HG02623 (cell line): ENCODE data around the gene SH2B2.
"Not testable (repeated sequence)": the region's sequence is repeated elsewhere in the genome, so short reads cannot be mapped to it uniquely, and the experiment has no call there.

Experiments
- ATAC-seq: cut with Tn5 transposase; IDR thresholded peaks from one replicate; pipeline ENCODE4 v1.9.1; 2021; ENCODE audit warnings: moderate library complexity; ENCODE audit not compliant: unreplicated experiment

The SH2B2 gene

DNA sequence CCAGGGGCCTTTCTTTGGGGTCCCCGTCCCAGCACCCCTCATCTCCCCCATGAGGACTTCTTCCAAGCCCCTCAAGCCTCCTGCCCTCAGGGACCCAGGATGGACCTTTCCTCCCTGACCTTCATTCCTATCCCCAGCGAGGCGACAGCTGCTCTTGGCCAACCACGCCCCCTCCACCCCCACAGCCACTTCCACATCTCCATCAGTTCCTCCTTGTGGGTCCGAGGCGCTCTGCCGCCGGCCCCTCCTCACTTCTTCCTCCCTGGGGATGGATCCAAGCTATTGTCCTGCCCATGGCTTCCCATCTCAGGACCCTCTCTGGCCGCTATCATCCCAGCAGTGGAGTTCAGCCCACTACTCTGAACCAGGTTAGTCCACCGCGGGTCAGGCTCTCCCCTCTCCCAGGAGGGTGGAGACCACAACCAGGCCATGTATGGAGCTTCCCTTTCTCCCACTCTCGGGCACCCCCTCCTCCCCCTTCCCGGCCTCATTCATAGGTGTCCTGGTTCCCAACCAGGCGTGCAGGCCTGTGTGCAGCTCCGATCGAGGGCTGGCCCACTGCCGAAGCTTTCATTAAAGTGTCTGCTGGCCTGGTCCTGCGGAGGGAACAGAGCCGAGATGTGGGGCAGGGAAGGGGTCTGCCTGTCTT is 1.7 kb upstream of the SH2B2 start:
- ATAC-seq = no peak

DNA sequence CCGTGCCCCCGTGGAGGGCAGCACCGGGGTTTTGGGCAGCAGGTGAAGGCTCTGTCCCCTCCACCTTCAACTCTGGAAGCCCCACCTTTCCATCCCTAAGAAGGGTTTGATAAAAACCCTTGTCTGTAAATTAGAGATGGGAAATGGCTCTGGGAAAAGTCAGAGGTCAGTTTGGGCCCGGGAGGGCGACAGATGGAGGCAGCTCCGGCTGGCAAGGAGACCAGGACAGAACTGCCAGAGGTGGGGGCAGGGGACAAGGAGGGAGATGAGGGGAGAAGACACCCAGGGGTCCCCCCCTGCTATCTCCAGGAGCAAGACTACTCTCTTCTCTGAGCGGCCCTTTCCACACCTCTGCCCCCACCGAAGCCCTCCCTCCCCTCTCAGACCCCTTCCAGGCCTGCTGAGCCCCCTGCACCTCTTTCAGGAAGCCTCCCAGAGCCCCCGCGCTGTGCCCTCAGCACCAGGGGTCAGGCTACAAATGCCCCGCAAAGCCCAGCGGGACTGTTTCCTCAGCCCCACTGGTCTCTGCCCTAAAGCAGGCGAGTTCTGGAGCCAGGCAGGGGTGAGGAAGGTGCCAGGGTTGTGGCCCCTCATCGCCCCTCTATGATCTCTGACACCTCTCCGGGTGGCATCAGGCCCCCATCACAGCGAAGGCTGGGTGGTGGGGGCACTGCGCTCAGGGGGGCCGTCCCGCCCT is 980 bp upstream of the SH2B2 start:
- ATAC-seq = no peak

DNA sequence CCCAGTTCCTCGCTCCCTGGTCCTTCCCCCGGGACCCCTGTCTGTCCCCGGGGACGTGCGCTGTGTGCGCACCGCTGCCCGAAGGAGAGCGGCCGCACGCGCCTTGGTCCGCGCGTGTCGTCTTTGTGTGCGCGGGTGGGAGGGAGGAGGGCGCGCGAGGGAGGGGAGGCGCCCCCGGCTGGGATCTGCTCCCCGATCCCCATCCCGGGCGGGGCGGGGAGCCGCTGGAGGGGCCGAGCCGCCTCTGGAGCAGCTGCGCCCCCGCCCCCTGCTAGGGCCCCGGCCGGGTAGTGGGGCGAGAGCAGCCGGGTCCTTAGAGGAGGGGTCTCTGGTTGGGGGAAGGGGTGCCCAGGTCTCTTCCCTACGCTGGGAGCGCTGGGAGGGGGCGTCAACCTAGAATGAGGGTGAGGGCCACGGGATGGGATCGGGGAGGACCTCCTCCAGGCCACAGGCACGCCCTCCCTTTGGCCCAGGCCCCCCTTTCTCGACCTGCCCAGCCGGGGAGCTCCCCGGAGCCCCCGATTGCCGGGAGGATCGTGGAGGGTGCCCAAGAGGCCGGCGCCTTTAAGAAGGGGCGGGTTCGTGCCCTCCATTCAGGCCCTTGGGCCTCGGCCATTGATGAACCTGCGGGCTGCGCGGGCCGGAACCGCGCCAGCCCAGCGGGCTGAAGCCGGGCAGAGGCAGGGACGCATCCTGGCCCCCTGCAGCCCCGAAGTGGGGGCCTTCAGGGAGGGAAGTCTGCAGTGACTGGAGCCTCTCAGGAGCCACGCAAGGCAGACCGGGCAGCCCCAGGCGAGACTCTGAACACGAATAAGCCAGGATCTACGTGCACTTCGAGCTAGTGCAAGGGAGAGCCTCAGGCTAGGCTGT is 678 bp downstream of the SH2B2 start:
- ATAC-seq = no peak

DNA sequence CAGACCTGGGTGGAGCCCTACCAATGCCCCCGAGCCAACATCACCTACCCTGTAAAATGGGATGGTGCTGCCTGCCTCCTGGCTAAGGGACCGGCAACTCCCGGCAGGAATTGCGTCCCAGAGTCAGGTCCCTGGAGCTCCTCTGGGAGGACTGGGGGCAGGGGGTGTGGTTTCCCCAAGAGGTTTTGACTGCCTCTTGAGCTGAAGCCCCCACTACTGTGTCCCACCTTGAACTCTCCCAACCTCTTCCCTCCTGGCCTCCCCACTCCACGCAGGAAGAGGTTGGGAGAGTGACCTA is 1.3 kb downstream of the SH2B2 start:
- no peak for ATAC-seq

DNA sequence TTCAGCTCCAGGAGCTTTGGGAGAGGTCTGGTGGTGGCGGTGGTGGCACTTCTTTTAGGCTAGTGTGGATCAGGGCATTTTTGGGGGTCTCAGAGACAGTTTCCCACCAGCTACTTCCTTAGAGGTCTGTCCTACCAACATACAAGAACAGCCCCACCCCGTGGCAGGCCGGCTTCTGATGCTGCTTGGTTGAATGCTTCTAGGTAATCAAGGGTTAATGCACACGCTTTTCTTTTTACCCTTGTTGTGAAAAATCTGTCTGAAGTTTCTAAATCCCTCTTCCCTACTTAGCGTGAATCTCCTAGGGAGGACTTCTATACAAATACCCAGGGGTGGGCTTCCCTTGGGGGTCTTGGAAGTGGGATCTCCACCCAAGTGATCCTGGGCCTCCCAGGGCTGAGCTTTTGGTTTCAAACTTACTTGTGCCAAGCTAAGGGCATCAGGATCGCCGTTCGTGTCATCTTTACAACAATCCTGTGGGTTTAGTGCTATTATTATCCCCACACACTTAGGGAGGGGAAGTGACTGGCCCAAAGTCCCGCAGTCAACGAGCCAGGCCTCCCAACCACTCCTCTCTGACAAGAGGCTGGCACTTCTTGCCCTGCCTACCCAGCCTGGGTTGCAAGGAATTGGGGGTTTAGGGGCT is 1.7 kb downstream of the SH2B2 start:
- no peak for ATAC-seq

DNA sequence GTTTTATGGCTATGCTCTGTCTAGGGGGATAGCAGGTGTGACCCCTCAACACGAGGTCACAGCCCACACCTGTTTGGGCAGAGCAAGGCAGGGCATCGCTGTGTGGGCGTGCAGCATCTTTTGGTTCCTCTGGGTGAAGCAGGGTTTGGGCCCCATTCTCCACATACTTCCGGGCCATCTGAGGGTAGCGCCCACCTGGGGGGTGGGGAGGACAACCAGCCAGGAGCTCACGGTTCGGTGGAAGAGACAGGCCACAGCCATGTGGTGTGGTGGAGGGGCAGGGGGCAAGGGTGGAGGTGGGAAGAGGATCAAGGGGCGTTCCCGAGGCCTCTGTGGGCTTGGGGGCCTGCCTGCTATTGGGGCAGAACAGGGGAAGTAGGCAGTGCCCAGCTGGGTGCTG is 2.4 kb downstream of the SH2B2 start:
- ATAC-seq = no peak

DNA sequence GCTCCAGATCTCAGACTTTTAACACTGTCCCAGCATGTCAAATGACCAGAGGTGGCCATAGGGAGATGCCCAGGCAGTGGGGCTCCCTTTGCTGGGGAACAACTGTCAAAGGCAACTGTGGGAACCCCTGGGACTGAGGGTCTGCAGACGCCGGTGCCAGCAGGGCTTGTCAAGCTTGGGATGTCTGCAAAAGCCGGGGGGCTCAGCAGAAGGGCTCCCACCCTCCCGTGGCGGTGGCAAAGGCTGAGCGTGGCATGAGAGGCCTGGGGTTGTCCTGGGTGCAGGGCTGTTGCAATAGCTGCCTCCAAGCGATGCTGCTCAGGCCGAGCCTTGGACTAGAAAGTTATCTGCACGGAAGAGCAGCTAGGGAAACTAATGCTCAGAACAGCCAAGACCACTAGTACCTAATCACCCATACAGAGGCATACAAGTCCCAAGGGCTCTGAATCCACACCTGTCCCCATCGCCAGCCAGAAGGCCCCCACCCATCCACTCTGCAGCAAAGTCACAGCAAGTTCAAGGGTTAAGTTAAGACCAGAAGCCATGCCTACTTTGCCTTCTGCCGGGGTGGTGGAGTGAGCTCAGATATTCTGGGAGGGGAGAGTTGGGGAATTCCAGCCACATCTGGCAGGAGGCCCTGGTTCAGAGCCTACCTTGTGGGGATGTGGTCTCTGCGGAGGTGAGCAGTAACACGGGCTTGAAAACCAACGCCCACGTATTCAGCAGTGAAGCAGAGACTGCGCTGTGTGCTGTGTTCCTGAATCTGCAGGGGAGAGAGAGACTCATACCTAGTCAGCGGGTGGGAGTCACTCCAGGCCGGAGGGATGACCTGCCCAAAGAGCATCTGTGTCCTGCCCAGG is 4.6 kb downstream of the SH2B2 start:
- no peak for ATAC-seq

DNA sequence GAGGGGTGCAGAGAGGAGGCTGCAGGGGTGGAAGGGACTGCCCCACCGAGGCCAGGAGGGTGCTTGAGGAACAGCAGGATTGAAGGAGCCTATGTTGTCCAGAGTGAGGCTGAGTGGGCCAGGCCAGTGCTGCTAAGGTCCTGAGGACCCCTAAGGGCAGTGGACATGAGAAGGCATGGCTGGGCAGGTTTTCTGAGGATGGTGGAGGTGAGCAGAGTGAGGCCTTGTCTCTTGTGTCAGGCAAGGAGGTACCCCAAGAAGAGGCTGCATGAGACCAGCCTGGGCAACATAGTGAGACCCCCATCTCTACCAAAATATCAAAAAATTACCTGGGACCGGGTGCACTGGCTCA is 5.2 kb downstream of the SH2B2 start:
- no peak for ATAC-seq

DNA sequence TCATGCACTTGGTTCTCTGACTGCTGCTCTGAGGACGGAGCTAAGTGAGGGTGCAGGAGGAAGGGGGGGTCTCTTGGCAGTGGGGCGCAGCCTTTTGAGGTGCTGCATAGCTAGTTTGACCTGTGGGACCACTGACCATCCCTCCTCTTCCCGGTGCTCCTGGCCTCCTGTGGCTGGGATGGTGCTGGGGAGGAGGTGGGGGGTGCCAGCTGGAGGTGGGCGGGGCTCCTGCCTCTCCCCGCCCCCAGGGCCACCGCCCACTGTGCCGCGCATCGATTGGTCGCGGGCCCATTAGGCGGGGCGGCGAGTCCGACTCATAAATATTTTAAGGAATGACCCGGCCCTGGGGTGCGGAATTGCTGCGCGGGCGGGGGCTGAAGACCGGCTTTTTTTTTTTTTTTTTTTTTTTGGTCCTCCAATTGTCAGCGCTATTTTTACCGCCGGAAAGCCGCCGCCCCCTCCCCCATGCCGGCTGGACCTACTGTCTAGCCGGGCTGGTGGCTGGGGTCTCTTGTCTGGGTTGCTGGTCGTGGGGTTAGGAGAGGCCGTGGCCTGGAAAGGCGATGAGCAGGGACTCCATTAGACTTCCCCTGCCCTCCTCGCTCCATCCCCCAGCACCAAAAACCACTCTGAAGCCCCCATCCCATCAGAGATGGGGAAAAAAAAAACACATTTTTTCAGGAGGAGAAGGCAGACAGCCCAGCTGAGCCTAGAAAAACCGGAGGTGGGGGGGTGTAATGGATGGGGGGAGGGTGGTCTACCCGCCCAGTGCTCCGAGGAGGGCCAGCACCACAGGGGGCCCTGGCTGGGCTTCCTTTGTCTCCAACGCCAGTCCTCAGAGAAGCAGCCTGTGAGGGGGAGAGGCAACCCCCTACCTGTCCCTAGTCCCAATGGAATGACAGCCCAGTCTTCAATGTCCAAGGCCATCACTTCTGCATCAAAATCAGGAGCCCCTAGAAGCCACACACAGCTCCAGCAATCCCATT is 6.4 kb downstream of the SH2B2 start:
- ATAC-seq = no peak

DNA sequence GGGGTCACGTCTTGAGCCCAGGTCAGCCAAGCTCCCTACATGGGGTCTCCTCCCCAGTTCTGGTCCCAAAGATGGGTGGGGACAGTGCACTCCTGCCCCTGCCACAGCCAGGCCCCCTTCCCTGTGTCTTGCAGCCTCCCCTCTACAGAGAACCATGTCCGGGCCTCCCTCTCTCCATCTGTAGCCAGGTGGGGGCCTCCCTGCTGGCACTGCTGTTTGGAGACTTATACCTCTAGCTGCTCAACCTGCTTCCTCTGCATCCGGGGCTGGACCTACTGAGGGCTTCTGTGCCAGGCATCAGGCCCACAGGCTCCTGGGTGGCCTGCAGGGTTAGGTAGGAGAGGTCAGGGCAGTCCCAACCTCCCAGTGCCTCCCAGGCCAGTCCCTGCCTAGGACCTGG is 7.9 kb downstream of the SH2B2 start:
- ATAC-seq = no peak

DNA sequence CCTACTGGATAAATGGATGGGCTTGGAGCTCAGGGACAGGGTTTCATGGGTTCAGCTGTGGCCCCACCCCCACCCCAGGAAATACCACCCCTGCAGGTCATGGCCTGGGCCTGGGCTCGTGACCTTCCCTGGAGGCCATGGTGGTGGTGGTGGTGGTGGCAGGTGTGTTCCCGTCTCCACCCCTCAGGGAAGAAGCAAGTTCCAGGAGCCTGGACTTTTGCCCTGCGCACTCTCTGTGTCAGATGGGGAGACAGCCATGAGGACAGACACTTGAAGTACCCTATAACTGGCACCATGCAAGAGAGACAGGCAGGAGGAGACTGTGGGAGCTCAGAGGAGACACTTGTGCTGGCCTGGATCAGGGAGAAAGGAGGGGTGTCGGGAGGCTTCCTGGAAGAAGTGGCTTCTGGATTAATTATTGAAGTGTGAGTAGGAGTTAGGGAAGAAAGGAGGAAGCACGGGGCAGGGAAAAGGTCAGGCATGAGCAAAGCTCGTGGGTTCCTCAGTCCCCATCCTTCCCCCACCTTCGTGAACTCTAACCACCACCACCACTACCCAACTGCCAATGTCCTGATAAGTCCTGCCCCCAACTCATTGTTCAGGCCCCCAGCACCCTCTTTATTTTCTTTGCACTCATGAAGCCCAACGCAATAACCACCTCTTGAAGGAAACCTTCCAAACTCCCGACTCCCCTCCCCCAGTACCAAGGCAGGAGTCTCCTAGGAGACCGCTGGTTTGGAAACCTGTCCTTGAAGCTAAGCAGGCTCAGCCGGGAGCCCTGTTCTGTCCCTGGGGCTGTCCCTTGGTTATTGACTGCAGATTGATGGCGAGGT is 8.9 kb downstream of the SH2B2 start:
- ATAC-seq = no peak

DNA sequence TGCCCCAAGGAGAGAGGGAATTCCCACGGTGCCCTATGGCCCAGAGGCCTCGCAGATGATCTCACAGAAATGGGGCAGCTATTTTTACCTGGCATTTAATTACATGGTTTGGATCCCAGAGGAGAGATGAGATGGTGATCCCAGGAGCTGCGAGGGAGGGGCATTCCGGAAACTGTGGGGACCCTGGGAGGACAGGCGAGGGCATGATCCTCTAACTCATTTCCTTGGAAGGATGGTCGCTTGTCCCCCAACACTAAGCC is 9.4 kb downstream of the SH2B2 start:
- ATAC-seq = no peak

DNA sequence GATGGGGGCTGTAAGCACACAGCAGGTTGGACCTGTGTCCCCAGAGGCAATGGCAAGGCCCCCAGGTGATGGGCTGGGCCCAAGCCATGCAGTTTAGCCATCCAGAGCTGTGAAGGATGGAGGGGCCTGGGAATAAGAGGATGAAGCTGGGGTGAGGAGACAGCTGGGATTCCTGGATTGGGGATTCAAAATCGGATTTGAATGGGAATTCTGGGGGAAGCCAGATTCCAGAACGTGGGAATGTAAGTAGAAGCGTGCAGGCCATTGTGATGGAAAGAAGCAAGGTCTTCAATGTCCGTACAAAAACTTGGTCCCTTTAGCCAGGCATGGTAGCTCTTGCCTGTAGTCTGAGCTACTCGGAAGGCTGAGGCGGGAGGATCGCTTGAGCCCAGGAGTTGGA is 9.8 kb downstream of the SH2B2 start:
- no peak for ATAC-seq

DNA sequence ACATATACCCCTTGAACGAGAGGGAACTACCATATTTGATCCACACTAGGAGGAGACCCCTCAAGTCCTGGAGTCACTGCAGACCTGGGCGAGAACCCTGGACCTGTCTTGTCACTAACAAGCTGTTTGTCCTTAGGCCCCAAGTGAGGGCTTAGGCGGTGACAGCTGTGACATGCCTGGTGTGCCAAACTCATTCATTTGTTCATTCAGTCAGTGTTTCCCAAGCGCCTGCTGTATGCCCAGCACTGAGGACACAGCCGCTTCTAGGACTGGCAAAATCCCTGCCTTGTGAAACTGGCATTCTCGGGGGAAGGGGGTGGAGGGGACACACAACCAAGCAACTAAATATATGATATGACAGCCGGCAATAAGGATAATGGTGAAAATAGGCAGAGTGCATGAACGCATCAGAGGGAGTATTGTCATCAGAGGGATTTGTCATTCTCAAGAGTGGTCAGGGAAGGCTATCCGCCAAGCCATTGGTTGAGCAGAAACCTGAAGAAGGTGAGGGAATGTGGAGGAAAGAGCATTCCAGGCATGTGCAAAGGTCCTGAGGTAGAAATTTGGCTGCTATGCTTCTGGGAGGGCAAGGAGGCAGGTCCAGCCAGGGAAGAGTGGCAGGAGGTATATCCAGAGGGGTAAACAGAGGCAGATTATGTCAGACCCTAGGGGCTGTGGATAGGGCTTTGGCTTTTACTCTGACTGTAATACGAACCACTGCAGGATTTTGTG is 11.0 kb downstream of the SH2B2 start:
- ATAC-seq = no peak

DNA sequence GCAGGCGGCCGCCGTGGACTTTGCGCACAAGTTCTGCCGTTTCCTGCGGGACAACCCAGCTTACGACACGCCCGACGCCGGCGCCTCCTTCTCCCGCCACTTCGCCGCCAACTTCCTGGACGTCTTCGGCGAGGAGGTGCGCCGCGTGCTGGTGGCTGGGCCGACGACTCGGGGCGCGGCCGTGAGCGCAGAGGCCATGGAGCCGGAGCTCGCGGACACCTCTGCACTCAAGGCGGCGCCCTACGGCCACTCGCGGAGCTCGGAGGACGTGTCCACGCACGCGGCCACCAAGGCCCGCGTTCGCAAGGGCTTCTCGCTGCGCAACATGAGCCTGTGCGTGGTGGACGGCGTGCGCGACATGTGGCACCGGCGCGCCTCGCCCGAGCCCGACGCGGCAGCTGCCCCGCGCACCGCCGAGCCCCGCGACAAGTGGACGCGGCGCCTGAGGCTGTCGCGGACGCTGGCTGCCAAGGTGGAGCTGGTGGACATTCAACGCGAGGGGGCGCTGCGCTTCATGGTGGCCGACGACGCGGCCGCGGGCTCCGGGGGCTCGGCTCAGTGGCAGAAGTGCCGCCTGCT is 14.1 kb downstream of the SH2B2 start:
- ATAC-seq = no peak

DNA sequence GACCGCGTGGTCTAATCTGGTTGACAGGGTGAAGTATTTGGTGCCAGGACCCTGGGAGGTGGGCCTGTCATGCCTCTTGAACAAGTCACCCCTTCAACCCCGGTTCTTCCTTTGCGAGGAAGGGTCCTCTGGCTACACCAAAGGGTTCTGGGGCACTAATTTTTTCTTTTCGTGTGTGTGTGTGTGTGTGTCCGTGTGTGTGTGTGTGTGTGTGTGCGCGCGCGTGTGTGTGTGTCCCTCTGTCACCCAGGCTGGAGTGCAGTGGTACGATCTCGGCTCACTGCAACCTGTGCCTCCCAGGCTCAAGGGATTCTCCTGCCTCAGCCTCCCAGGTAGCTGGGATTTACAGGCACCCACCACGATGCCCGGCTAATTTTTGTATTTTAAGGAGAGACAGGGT is 14.7 kb downstream of the SH2B2 start:
- not testable (repeated sequence) for ATAC-seq

DNA sequence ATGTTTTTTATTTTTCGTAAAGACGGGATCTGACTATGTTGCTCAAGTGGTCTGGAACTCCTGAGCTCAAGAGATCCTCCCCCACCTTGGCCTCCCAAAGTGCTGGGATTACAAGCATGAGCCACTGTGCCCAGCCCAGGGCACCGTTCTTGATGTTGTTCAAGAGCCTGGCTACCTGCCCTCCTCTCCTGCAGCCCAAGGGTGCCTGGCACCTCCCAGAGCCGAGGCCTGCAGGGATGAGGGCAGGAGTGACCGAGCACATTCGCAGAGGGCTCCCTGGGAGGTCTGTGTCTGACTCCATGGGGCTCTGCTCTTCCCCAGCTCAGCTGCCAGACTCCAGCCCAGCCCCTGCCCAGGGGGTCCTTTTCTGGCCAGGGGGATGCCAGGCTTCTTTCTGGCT is 15.4 kb downstream of the SH2B2 start:
- no peak for ATAC-seq
